Osteoblast (primary cell): ENCODE data around the gene RGS10. TPM values are rescaled to one million over a fixed set of nuclear protein-coding genes. Genes with fewer than 3 reads are reported as not detected.

Experiments used
- DNase-seq: peaks from one replicate; pipeline ENCODE4 v3.0.0; 2011; ENCODE audit warnings: low spot score, mixed read lengths; ENCODE audit not compliant: insufficient read length; ENCODE audit errors: missing footprints
- H2AFZ ChIP-seq: 2 replicates; pipeline ENCODE4 v1.6.0; 2011; ENCODE audit warnings: mild to moderate bottlenecking, low read length
- H3K27ac ChIP-seq: 2 replicates; pipeline ENCODE4 v1.5.1; 2011; ENCODE audit warnings: mild to moderate bottlenecking, low read depth, low read length, moderate library complexity
- H3K27me3 ChIP-seq: 2 replicates; pipeline ENCODE4 v1.6.0; 2012; ENCODE audit warnings: mild to moderate bottlenecking, control low read depth, inconsistent platforms, low read length, moderate library complexity; ENCODE audit not compliant: insufficient read depth
- H3K36me3 ChIP-seq: 2 replicates; pipeline ENCODE4 v1.5.1; 2011; ENCODE audit warnings: mild to moderate bottlenecking, low read length, control low read depth, moderate library complexity; ENCODE audit not compliant: insufficient read depth
- H3K4me1 ChIP-seq: 2 replicates; pipeline ENCODE4 v1.5.1; 2011; ENCODE audit warnings: mild to moderate bottlenecking, low read length, control low read depth, moderate library complexity; ENCODE audit not compliant: insufficient read depth
- H3K4me2 ChIP-seq: 2 replicates; pipeline ENCODE4 v1.6.0; 2011; ENCODE audit warnings: mild to moderate bottlenecking, low read length; ENCODE audit not compliant: insufficient read depth
- H3K4me3 ChIP-seq: fragments of 200-600 bp; sonication (generic); 3 replicates; pipeline ENCODE4 v1.5.1; 2012; ENCODE audit warnings: mild to moderate bottlenecking, low read length, inconsistent platforms; ENCODE audit not compliant: insufficient read depth
- H3K79me2 ChIP-seq: 2 replicates; pipeline ENCODE4 v1.6.0; 2012; ENCODE audit warnings: mild to moderate bottlenecking, low read length, control low read depth, inconsistent platforms; ENCODE audit not compliant: insufficient read depth
- H3K9me3 ChIP-seq: 2 replicates; pipeline ENCODE4 v1.5.1; 2011; ENCODE audit warnings: low read depth, low read length, control low read depth
- H4K20me1 ChIP-seq: 2 replicates; pipeline ENCODE4 v1.6.0; 2012; ENCODE audit warnings: mild to moderate bottlenecking, low read length, control low read depth; ENCODE audit not compliant: insufficient read depth
- CTCF ChIP-seq: IDR thresholded peaks from 2 replicates; pipeline ENCODE4 v1.5.1; 2011; ENCODE audit warnings: mild to moderate bottlenecking, low read depth, low read length, moderate library complexity; ENCODE audit errors: extremely low read depth
- total RNA-seq: library from RNA; depleted of rRNA; stranded (reverse); fragments of >200 nt; gene quantifications from 2 replicates; pipeline ENCODE4 v1.2.3, GENCODE V29; 2012

The RGS10 gene
- total RNA-seq, 1 donor: 29.3 TPM

GRCh38 chr10:119517235-119518141 lies 25.0 kb downstream of the RGS10 start:
- no peak for TF ChIP-seq CTCF
- no peaks in the 10 kb centered on the region for H4K20me1 ChIP-seq
- H3K36me3 ChIP-seq: peaks cover 10% of the 10 kb centered on the region
- peak; percentile 77 for DNase-seq
- H3K4me1 ChIP-seq: peaks cover 18% of the 10 kb centered on the region
- H3K27ac ChIP-seq: peak overlapping the region; percentile 41
- H3K9me3 ChIP-seq: no peaks in the 10 kb centered on the region
- no peaks in the 10 kb centered on the region for H3K79me2 ChIP-seq
- H3K4me3 ChIP-seq: no peak overlapping the region
- H3K4me2 ChIP-seq: peak overlapping the region; percentile 36
- no peaks in the 10 kb centered on the region for H3K27me3 ChIP-seq
- peak overlapping the region; percentile 72 for H2AFZ ChIP-seq

- no peak for DNase-seq
- Histone ChIP-seq H3K36me3 (peaks cover 15% of the 10 kb centered on the region), H3K27ac (no peak overlapping the region)
These were observed 25.9 kb downstream of the RGS10 start for GRCh38 chr10:119516381-119517234.

GRCh38 chr10:119515511-119516045 lies 26.9 kb downstream of the RGS10 start:
- Histone ChIP-seq H3K4me2 (no peak overlapping the region), H3K4me3 (no peak overlapping the region), H3K79me2 (no peaks in the 10 kb centered on the region), H3K27ac (no peak overlapping the region), H4K20me1 (no peaks in the 10 kb centered on the region), H3K4me1 (peaks cover 12% of the 10 kb centered on the region), H3K9me3 (no peaks in the 10 kb centered on the region), H3K36me3 (peaks cover 15% of the 10 kb centered on the region), H3K27me3 (no peaks in the 10 kb centered on the region), H2AFZ (no peak overlapping the region)
- no peak for DNase-seq
- no peak for TF ChIP-seq CTCF

More at GRCh38 chr10:119516381-119517234, 25.9 kb downstream of the RGS10 start:
- TF ChIP-seq CTCF: no peak
- no peaks in the 10 kb centered on the region for H4K20me1 ChIP-seq
- peaks cover 12% of the 10 kb centered on the region for H3K4me1 ChIP-seq
- no peaks in the 10 kb centered on the region for H3K9me3 ChIP-seq
- no peak overlapping the region for H3K4me2 ChIP-seq
- H3K4me3 ChIP-seq: no peak overlapping the region
- H3K27me3 ChIP-seq: no peaks in the 10 kb centered on the region
- H3K79me2 ChIP-seq: no peaks in the 10 kb centered on the region
- H2AFZ ChIP-seq: no peak overlapping the region

- Histone ChIP-seq H4K20me1 (no peaks in the 10 kb centered on the region), H3K79me2 (no peaks in the 10 kb centered on the region), H3K9me3 (no peaks in the 10 kb centered on the region), H3K4me1 (peaks cover 12% of the 10 kb centered on the region), H3K36me3 (peaks cover 15% of the 10 kb centered on the region), H3K27ac (no peak overlapping the region), H3K27me3 (no peaks in the 10 kb centered on the region), H2AFZ (no peak overlapping the region), H3K4me3 (no peak overlapping the region), H3K4me2 (no peak overlapping the region)
- peak; percentile 43 for DNase-seq
- no peak for TF ChIP-seq CTCF
These were observed 27.7 kb downstream of the RGS10 start for GRCh38 chr10:119514819-119515218.
